WTC11 (cell line): ENCODE data around the gene MSX1.

Experiments used
- ETV6 ChIP-seq: sonication (generic); formaldehyde crosslinking; IDR thresholded peaks from 2 replicates; pipeline ENCODE4 v1.8.1; 2022; ENCODE audit warnings: mild to moderate bottlenecking, missing genetic modification reagents
- GRHL2 ChIP-seq: fragments of 250-450 bp; sonication (Bioruptor Pico); IDR thresholded peaks from 2 replicates; pipeline ENCODE4 v1.8.0; 2022; ENCODE audit warnings: mild to moderate bottlenecking, moderate library complexity; ENCODE audit not compliant: insufficient replicate concordance, severe bottlenecking
- TF ChIP-seq, protein P1 (sequence below): sonication (generic); formaldehyde crosslinking; IDR thresholded peaks from 2 replicates; pipeline ENCODE4 v1.8.1; 2022; ENCODE audit warnings: mild to moderate bottlenecking, missing genetic modification reagents, moderate library complexity, borderline replicate concordance
- TF ChIP-seq, protein P2 (sequence below): fragments of 200-600 bp; IDR thresholded peaks from 2 replicates; pipeline ENCODE4 v1.8.0; 2022; ENCODE audit warnings: antibody characterized with exemption
- TF ChIP-seq, protein P3 (sequence below): sonication (generic); formaldehyde crosslinking; IDR thresholded peaks from 2 replicates; pipeline ENCODE4 v1.8.0; 2022; ENCODE audit warnings: mild to moderate bottlenecking, missing genetic modification reagents
- TF ChIP-seq, protein P4 (sequence below): sonication (generic); formaldehyde crosslinking; IDR thresholded peaks from 2 replicates; pipeline ENCODE4 v1.8.1; 2023; ENCODE audit warnings: mild to moderate bottlenecking, missing genetic modification reagents, moderate library complexity

DNA sequence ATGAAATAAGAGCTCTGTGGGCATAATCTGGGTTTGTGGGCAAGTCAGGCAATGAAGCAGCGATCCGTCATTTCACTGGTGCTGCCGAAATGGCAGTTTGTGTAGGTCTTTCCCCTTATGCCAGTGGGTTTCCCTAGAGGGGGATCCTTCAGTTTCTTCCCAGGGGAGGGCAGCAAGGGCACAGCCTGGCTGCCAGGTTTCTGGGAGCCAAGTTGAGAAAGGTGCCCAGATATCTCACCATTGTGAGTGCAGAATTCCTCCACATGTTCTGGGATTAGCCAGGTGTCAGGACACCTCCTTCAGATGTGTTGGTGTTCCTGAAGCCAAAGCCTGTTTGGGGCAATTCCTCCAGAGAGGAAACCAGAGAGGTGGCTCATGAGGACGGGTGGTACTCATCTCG lies 28.0 kb downstream of the MSX1 start:
- TF ChIP-seq ETV6 (CRISPR knock-in tag), result no peak
- TF ChIP-seq, protein P1, sequence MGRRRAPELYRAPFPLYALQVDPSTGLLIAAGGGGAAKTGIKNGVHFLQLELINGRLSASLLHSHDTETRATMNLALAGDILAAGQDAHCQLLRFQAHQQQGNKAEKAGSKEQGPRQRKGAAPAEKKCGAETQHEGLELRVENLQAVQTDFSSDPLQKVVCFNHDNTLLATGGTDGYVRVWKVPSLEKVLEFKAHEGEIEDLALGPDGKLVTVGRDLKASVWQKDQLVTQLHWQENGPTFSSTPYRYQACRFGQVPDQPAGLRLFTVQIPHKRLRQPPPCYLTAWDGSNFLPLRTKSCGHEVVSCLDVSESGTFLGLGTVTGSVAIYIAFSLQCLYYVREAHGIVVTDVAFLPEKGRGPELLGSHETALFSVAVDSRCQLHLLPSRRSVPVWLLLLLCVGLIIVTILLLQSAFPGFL, result no peak
- TF ChIP-seq, protein P2, sequence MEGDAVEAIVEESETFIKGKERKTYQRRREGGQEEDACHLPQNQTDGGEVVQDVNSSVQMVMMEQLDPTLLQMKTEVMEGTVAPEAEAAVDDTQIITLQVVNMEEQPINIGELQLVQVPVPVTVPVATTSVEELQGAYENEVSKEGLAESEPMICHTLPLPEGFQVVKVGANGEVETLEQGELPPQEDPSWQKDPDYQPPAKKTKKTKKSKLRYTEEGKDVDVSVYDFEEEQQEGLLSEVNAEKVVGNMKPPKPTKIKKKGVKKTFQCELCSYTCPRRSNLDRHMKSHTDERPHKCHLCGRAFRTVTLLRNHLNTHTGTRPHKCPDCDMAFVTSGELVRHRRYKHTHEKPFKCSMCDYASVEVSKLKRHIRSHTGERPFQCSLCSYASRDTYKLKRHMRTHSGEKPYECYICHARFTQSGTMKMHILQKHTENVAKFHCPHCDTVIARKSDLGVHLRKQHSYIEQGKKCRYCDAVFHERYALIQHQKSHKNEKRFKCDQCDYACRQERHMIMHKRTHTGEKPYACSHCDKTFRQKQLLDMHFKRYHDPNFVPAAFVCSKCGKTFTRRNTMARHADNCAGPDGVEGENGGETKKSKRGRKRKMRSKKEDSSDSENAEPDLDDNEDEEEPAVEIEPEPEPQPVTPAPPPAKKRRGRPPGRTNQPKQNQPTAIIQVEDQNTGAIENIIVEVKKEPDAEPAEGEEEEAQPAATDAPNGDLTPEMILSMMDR, result no peak
- TF ChIP-seq, protein P3, sequence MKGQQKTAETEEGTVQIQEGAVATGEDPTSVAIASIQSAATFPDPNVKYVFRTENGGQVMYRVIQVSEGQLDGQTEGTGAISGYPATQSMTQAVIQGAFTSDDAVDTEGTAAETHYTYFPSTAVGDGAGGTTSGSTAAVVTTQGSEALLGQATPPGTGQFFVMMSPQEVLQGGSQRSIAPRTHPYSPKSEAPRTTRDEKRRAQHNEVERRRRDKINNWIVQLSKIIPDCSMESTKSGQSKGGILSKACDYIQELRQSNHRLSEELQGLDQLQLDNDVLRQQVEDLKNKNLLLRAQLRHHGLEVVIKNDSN, result no peak
- TF ChIP-seq GRHL2 (CRISPR knock-in tag), result no peak
- TF ChIP-seq, protein P4, sequence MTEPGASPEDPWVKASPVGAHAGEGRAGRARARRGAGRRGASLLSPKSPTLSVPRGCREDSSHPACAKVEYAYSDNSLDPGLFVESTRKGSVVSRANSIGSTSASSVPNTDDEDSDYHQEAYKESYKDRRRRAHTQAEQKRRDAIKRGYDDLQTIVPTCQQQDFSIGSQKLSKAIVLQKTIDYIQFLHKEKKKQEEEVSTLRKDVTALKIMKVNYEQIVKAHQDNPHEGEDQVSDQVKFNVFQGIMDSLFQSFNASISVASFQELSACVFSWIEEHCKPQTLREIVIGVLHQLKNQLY (CRISPR knock-in tag), result no peak
